ENCODE measurements around the gene SEMA4F.
"Not testable (repeated sequence)": the region's sequence is repeated elsewhere in the genome, so short reads cannot be mapped to it uniquely, and the experiment has no call there.

Gene SEMA4F

GRCh38 chr2:74653985-74654882 is at the start of gene SEMA4F:
Gene SEMA4F (plus strand): TSS chr2:74654247. CDS start chr2:74654377, 130 bp downstream.
- peak; percentile 96 for DNase-seq

DNA sequence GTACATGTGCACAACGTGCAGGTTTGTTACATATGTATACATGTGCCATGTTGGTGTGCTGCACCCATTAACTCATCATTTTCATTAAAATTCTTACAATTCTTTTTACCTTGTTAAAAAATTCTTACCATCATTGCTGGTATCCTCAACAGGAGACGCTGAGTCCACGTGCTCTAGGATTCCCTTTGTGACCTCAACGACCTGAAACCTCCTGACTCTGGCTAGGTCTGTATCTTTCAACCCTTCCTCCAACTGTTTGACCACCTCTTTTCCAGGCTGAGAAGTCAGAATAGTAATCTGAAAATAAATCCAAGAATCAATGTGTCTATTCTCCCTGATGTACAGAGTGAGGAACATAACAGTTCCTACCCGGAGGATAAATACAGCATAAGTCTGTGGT is 47.1 kb upstream of the SEMA4F start:
- DNase-seq = no peak

DNA sequence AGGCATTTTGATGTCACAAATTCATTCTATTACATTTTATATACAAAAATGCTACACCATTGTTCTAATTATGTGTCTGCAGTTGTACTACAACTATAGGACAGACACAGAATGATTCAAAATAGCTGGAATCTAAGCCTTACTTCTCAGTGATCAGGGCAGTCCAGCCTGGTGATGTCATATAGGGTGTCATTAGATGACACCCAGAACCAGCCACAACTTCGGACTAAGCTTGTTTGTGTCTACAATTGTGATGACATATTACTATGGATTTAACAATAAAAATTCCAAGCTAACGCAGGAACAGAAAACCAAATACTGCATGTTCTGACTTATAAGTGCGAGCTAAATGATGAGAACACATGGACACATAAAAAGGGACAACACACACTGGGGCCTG is 36.9 kb upstream of the SEMA4F start:
- no peak for DNase-seq

DNA sequence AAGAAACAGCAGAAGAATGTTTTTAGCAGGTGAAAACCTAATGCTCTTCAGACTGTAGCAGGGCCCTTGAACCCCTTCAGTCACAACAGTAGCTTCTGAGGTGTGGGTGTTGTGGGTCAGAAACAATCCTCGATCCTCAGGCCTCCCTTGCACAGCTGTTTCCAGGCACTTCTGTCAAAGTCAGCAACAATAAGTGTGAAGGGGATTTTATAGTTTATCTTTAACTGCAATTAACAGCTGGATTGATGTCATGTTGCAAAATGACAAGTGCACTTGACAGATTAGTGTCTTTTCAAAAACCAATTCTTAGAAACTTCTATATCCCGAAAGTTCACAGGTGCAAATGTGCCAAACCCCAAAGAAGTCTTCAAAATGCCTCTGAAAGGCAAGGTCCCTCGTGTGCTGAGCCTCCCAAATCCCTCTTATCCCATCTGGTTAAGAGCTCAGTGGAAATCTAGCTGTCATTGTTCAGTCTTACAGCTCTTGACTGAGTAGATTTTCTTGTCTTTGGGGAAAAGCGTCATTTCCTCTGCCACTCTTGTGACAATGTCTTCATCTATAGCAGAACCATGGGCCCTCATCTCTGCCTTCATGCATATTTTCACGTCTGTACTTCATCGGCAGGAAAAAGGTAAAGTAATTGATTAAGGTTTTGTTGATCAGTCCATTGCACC is 35.5 kb upstream of the SEMA4F start:
- DNase-seq = no peak

GRCh38 chr2:74619651-74620297 is 34.3 kb upstream of the SEMA4F start:
- no peak for DNase-seq

DNA sequence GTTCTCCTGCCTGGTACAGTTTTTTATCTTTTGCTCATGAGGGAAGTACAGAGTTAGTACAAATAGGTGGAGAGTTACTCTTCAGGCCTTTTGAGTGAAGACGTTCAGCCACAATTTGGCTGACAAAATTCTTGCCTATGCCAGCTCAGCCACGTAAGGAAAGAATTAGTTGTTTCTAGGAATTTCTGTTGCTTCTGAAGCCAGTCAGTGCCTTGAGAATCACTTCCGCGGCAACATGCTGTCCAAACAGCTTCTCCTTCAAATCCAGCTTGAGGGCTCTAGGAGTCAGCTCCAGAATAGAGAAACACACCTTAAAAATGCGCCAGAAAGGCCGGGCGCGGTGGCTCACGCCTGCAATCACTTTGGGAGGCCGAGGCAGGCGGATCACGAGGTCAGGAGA is 33.4 kb upstream of the SEMA4F start:
- DNase-seq = no peak

- no peak for DNase-seq
These were observed 28.2 kb upstream of the SEMA4F start for GRCh38 chr2:74625658-74626425.

DNA sequence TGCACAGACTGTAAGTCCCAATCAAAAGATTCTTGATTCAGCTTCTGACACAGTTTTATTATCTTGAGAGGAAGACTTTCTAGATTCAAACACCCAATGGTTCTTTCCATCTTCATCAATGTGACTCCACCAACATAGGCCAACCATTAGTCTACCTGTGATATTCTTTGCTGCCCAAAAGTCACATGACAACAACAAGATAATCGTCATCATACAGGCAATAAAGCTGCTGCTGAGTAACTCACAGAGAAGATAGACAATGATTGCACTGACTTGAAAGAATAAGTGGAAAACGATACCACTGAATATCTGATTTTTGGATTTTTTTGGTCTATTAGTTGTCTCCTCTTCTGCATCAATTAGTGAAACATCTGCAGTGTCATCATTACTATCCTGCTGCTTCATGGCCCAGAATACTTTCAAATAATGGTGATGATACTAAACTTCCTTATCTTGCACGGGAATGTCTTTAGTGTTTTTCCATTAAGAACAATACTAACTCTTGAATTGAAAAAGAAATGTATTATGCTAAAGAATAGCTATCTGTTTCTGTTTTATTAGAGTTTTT is 25.4 kb upstream of the SEMA4F start:
- DNase-seq = no peak

DNA sequence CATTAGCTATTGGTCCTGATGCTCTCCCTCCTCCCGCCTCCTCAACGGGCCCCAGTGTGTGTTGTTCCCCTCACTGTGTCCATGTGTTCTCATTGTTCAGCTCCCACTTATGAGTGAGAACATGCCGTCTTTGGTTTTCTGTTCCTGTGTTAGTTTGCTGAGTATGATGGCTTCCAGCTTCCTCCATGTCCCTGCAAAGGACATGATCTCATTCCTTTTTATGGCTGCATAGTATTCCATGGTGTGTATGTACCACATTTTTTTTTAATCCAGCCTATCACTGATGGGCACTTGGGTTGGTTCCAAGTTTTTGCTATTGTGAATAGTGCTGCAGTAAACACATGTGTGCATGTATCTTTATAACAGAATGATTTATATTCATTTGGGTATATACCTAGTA is 23.6 kb upstream of the SEMA4F start:
- not testable (repeated sequence) for DNase-seq

- no peak for DNase-seq
These were observed 21.7 kb upstream of the SEMA4F start for GRCh38 chr2:74632209-74632938.

DNA sequence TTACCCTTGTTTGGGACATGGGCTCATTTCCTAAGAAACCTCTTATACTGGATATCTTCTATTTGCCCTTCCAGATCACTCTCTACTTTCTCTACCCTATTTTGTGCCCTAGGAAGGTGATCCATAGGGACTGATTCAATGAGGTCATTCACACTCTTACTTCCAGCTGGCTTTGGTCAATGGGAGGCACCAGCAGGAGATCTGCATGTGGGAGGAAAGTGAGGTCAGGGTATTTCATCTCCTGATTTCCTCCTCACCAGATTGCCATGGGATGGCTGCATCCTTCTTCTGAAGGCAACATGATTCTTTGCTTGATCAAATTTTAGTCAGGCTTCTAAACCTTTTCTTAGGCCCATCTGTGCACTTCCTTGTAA is 21.1 kb upstream of the SEMA4F start:
- DNase-seq = no peak

- no peak for DNase-seq
These were observed 14.5 kb upstream of the SEMA4F start for GRCh38 chr2:74639550-74639949.

GRCh38 chr2:74645344-74645743 is 8.7 kb upstream of the SEMA4F start:
- no peak for DNase-seq

GRCh38 chr2:74646201-74646600 is 7.8 kb upstream of the SEMA4F start:
- DNase-seq = no peak

DNA sequence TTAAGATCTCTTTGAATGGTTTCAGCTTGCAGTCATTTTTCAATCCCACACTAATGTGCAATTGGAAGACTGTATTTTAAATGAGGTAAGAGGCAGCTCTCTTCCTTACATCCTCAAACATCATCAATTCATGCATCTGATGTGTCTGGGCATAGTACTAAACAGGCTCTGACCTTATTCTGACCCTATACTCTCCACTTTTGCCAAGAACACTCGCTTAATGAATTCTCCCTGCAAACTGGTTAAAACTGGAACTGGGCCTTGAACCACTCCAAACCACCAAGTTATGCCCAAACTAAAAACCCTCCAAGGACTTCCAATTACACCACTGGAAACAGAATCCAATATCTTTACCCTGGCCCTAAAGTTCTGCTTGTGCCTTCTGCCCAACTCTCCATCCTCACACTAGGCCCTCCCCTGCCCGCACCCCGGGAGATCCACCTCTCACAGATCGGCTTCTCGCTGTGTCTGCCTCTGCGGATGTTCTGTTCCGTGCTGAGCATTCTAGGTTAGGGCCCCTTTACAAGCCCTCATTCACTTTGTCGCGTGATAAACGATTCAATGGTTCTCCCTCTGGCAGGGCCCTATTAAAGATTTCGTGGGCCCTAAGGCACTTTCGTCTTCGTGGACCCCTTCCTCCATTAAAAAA is 7.1 kb upstream of the SEMA4F start:
- DNase-seq = no peak

DNA sequence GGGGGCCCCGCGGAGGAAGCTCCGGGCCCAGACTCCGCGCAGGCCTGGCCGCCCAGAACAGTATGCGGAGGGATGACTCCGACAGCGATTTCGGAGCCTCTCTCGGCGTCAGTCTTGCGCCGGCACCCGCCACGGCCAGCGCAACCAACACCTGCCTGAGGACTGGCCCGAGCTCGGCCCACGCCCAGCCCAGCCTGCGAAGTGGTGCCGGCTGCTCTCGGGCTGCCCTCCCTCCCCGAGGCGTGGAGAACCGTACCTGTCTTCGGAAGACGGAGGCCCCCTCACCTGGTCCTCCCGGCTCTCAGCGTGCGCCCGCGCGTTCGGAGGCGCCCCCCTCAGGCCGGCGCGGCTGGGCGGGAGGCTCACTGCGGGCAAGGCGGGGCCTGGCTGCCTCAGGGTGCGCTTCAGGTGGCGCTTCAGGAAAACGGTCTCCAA is 6.0 kb upstream of the SEMA4F start, which contains the start of gene M1AP:
TSS of gene M1AP (minus strand) at position 322 of the 435 bp plus-strand sequence. CDS start 8,055 bp downstream, outside the sequence.
- no peak for DNase-seq

DNA sequence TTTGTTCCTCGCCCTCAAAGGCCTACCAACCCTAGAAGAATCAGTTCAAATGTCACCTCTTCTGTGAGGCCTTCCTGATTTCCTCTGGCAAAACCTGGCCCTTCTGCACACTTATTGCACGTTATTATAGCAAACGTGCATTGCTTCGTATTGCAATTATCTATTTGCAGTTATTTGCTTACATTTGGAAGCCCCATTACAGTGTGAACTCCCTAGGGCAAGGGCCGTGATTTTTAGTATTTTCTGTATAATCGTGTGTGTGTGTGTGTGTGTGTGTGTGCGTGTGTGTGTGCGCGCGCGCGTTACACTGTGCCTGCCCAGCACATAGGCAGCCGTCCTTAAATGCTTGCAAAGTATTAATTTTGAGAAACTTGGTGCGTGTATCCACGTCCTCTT is 460 bp upstream of the SEMA4F start:
- no peak for DNase-seq

- no peak for DNase-seq
These were observed 1.5 kb downstream of the SEMA4F start for GRCh38 chr2:74655579-74655978.

GRCh38 chr2:74658516-74658915 is 4.5 kb downstream of the SEMA4F start:
- DNase-seq = no peak

DNA sequence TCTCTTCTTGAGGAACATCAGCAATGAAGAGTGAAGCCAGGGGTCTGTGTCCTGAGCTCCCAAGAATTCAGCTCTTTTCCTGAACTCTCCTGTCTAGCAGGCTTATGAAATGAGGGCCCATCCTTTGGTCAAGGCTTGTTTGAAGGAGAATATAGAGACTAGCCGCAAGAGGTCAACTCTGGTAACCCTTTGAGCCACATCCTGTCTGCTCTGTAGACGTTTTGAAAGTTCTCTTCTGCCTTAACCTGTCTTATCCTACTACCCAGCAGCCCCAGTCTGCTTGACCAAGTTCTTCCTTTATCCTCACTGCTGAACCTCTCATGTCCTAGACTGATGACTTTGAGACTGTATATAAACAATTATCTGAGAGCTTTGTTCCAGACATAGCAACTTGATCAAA is 5.4 kb downstream of the SEMA4F start:
- no peak for DNase-seq

- no peak for DNase-seq
These were observed 14.0 kb downstream of the SEMA4F start for GRCh38 chr2:74668087-74668486.

Measured in CD4-positive, alpha-beta T cell treated with Interleukin-10 for 1 hour (primary cell).